ENCODE measurements around the gene SFRP5. TPM values are rescaled to one million over a fixed set of nuclear protein-coding genes. Genes with fewer than 3 reads are reported as not detected.

SFRP5 gene
- total RNA-seq, 1 donor from 2014 or later = not detected

GRCh38 chr10:97771055-97771891, 526 bp downstream of the SFRP5 start:
- TF ChIP-seq CTCF (IDR thresholded peaks at IDR 0.05; ENCODE audit: partially characterized antibody, unreplicated experiment) = no peak
- peaks cover 28% of the 10 kb centered on the region for H3K27me3 Mint-ChIP-seq (ENCODE audit: unreplicated experiment)
- peaks cover 7% of the 10 kb centered on the region for H3K9me3 Mint-ChIP-seq (ENCODE audit: unreplicated experiment)
- no peak overlapping the region for H3K27ac Mint-ChIP-seq (ENCODE audit: unreplicated experiment)
- peak overlapping the region; percentile 81 for H3K4me3 Mint-ChIP-seq (ENCODE audit: unreplicated experiment)
- H3K4me1 Mint-ChIP-seq (ENCODE audit: low read depth, unreplicated experiment) = no peaks in the 10 kb centered on the region
- peak; percentile 61 for DNase-seq
- peaks cover 4% of the 10 kb centered on the region for H3K36me3 Mint-ChIP-seq (ENCODE audit: unreplicated experiment)

DNA sequence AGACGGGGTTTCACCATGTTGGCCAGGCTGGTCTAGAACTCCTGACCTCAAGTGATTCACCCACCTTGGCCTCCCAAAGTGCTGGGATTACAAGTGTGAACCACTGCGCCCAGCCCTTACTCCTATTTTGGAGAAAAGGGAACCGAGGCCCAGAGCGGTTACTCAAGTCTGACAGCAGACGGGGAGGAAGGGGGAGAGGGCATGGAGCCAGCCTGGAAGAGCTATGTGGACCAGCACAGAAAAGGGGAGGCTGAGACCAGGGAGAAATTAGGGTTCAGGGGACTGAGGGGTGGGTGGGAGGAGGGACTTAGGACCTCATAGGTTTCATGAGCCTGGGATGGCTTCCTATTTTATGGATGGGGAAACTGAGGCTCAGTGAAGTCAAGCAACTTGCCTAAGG, 1.5 kb downstream of the SFRP5 start:
- Mint-ChIP-seq H3K27me3 (ENCODE audit: unreplicated experiment) (peaks cover 28% of the 10 kb centered on the region), H3K9me3 (ENCODE audit: unreplicated experiment) (peaks cover 7% of the 10 kb centered on the region), H3K4me3 (ENCODE audit: unreplicated experiment) (peak overlapping the region; percentile 81), H3K4me1 (ENCODE audit: low read depth, unreplicated experiment) (no peaks in the 10 kb centered on the region), H3K36me3 (ENCODE audit: unreplicated experiment) (peaks cover 4% of the 10 kb centered on the region), H3K27ac (ENCODE audit: unreplicated experiment) (no peak overlapping the region)
- DNase-seq = no peak
- TF ChIP-seq CTCF (IDR thresholded peaks at IDR 0.05; ENCODE audit: partially characterized antibody, unreplicated experiment) = no peak

- Mint-ChIP-seq H3K36me3 (ENCODE audit: unreplicated experiment) (peaks cover 4% of the 10 kb centered on the region), H3K27ac (ENCODE audit: unreplicated experiment) (peak overlapping the region; percentile 11), H3K9me3 (ENCODE audit: unreplicated experiment) (peaks cover 7% of the 10 kb centered on the region), H3K4me1 (ENCODE audit: low read depth, unreplicated experiment) (no peaks in the 10 kb centered on the region), H3K27me3 (ENCODE audit: unreplicated experiment) (peaks cover 30% of the 10 kb centered on the region), H3K4me3 (ENCODE audit: unreplicated experiment) (no peak overlapping the region)
- no peak for TF ChIP-seq CTCF (IDR thresholded peaks at IDR 0.05; ENCODE audit: partially characterized antibody, unreplicated experiment)
- no peak for DNase-seq
Measured at GRCh38 chr10:97768322-97769315, 3.2 kb downstream of the SFRP5 start.

DNA sequence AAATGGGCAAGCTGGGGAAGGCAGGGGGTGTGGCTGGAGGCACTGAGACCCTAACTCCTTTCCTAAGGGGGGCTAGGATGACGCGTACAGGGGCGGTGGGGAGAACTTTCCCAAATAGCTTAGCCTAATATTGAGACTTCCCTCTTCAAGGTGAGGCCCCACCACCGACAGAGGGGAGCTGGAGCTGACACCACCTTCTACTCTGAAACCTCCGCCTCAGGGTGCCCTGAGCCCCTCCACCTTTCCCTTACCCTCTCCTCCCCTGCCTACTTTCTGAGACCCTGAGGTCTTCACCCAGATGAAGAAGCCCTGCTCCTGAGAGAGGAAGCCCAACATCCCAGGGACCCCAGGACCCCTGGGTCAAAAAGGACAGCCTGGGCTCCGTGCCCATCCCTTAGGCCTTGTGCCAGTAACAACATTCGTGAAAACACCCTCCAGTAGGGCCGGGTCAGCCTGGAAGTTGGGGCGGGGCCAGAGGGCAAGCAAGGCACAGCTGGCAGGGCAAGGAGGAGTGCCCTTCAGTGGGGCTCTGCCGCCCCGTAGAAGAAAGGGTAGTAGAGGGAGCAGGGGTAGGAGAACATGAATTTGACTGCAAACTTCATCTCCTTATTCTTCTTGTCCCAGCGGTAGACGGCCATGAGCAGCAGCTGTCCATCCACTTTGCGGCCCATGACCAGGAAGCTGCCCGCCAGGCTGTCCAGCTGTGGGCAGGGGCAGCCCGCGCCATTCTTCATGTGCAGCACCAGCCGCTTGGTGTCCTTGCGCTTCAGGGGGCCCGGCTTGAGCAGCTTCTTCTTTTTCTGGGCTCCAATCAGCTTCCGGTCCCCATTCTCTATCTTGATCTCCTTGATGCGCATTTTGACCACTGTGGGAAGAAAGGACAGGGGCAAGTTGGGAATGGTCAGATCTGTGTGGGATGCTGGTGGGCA, 4.5 kb downstream of the SFRP5 start:
- Mint-ChIP-seq H3K9me3 (ENCODE audit: unreplicated experiment) (peaks cover 6% of the 10 kb centered on the region), H3K27ac (ENCODE audit: unreplicated experiment) (no peak overlapping the region), H3K4me3 (ENCODE audit: unreplicated experiment) (no peak overlapping the region), H3K36me3 (ENCODE audit: unreplicated experiment) (peaks cover 4% of the 10 kb centered on the region), H3K4me1 (ENCODE audit: low read depth, unreplicated experiment) (no peaks in the 10 kb centered on the region), H3K27me3 (ENCODE audit: unreplicated experiment) (peaks cover 22% of the 10 kb centered on the region)
- no peak for DNase-seq
- TF ChIP-seq CTCF (IDR thresholded peaks at IDR 0.05; ENCODE audit: partially characterized antibody, unreplicated experiment) = no peak

Data from glutamatergic neuron (in vitro differentiated cells).